AG04449 (cell line): Measurements from ENCODE around the gene PRKN.

ENCODE experiments used
- CTCF ChIA-PET: fragments of 350-600 bp; formaldehyde crosslinking; extraction: SDS; loops from one replicate; lab custom pipeline; 2021; ENCODE audit warnings: antibody characterized with exemption; lab: Yijun Ruan, JAX
- POLR2A ChIA-PET: fragments of 400-600, 350-600 bp; formaldehyde crosslinking; extraction: SDS; loops from one replicate; lab custom pipeline; 2020; ENCODE audit warnings: antibody characterized with exemption, inconsistent platforms; lab: Yijun Ruan, JAX
- DNase-seq: peaks from one replicate; pipeline ENCODE4 v3.0.0-alpha.2; 2010; ENCODE audit warnings: low read depth, low spot score
- H3K4me3 ChIP-seq: 2 replicates; pipeline ENCODE4 v1.5.1; 2011; ENCODE audit warnings: low read depth, mild to moderate bottlenecking, control low read depth, low read length
- TF ChIP-seq, protein P1 (sequence below): IDR thresholded peaks from one replicate; pipeline ENCODE4 v1.5.1; 2011; ENCODE audit warnings: mild to moderate bottlenecking, moderate library complexity, low read length, control low read depth, inconsistent platforms; ENCODE audit not compliant: insufficient read depth; ENCODE audit errors: missing control alignments

PRKN gene

DNA sequence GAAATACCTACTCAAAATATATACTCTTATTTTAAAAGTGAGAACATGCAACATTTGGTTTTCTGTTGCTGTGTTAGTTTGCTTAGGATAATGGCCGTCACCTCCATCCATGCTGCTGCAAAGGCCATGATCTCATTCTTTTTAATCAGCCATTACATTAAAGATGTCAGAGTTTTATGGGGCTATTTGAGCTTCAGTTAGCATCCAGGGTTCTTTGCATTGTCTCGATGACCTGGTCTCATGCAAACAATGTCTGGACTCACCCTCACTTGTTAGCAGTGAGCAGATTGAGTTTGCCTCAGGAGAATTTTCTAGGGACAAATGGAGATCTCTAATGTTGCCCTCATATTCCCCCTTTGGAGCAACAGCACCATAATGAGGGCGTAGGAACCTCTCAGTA is 995.0 kb downstream of the PRKN start:
- no peak overlapping the region for H3K4me3 ChIP-seq
- DNase-seq, result no peak
- TF ChIP-seq, protein P1, sequence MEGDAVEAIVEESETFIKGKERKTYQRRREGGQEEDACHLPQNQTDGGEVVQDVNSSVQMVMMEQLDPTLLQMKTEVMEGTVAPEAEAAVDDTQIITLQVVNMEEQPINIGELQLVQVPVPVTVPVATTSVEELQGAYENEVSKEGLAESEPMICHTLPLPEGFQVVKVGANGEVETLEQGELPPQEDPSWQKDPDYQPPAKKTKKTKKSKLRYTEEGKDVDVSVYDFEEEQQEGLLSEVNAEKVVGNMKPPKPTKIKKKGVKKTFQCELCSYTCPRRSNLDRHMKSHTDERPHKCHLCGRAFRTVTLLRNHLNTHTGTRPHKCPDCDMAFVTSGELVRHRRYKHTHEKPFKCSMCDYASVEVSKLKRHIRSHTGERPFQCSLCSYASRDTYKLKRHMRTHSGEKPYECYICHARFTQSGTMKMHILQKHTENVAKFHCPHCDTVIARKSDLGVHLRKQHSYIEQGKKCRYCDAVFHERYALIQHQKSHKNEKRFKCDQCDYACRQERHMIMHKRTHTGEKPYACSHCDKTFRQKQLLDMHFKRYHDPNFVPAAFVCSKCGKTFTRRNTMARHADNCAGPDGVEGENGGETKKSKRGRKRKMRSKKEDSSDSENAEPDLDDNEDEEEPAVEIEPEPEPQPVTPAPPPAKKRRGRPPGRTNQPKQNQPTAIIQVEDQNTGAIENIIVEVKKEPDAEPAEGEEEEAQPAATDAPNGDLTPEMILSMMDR, result no peak
- CTCF ChIA-PET, result no interaction called here
- POLR2A ChIA-PET, result no interaction called here

DNA sequence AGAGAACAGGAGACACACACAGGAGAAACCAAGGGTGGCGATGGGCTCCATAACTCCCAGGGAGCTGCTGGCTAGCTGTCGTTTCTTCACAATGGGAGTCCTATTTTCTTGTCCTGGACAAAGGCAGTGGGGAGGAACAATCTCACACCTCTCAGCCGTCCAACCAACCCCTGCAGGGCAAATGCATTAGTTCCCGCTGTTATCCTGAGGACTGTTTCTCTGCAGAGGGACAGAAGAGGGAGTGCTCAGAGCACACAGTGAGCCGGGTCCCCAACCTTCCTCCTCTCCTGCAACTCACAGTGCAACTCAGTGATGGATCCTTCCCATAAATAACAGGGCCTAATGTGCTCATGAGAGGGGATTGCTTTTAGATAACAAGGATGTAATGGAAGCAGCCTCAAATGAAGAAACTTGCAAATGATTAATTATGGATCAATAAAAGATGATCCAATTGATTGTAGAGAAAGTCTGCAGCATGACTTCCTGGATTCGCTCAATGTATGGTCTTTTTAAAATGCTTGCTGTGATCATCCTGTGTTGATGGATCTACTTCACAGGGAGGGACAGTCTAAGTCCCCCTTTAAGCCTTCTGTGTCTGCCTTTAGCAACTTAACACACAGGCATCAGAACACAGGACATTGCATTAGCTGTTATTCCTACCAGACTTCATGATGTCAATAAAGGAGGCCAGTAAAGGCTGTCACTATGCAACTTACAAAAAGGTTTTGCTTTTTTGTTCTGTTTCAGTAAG is 1000.3 kb downstream of the PRKN start:
- ChIA-PET POLR2A (no interaction called here), CTCF (no interaction called here)
- no peak for DNase-seq
- TF ChIP-seq, protein P1, result no peak
- no peak overlapping the region for H3K4me3 ChIP-seq

DNA sequence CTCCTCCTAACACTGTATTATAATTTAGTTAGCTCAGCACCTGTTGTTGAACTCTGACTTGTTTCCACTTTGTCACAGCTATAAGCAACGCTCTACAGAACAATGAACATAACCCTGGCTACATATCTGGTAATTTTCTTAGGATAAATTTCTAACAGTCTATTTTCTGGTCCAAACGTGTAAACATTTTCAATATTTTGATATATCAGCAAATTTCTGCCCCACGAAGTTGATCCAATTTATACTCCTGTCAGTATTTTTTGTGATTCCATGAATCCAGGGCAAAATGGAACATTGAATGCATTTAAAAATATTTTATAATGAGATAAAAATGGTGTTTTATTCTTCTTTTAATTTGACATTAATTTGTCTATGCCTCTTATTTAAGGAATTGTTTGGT is 1005.2 kb downstream of the PRKN start:
- ChIA-PET CTCF (no interaction called here), POLR2A (no interaction called here)
- TF ChIP-seq, protein P1, result no peak
- H3K4me3 ChIP-seq, result no peak overlapping the region
- DNase-seq, result no peak

DNA sequence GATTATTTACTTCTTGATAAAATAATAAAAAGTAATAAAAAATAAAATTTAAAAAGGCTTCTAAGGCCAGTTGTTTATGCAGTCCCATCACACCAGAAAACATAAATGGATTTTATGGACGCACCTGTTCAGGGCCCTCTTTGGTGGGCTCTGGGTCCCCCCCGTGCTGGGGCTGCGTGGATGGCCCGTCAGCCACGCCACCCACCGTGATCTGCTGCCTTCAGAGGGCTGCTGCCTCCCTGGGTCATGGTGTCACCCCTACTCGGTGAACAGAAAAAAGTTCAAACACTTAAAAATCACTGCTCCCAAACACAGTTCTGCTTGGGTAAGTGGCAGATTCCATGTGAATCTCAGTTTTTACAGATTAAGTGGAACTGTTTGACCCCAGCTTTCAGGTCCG is 1006.1 kb downstream of the PRKN start:
- no peak for DNase-seq
- POLR2A ChIA-PET, result no interaction called here
- no peak overlapping the region for H3K4me3 ChIP-seq
- TF ChIP-seq, protein P1, result no peak
- CTCF ChIA-PET, result no interaction called here

DNA sequence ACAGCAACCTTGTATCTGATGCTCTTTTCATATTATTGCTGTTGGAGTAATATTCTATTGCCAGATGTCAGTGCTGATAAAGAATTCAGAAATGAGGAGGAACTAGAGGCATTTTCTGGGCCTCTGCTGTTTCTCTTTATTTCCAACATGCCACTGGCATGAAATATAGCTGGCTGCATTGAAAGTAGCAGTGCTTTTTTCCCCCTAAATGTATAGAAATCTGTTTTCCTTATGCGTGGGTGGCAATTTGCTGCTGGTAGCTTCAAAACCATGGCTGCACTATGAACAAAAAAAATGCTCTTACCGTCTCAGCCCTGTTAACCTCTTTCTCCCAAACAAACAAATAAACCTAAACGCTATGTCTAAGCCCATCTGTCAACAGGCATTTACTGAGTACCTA is 1011.4 kb downstream of the PRKN start:
- no peak for DNase-seq
- TF ChIP-seq, protein P1, result no peak
- ChIA-PET POLR2A (no interaction called here), CTCF (no interaction called here)
- no peak overlapping the region for H3K4me3 ChIP-seq

DNA sequence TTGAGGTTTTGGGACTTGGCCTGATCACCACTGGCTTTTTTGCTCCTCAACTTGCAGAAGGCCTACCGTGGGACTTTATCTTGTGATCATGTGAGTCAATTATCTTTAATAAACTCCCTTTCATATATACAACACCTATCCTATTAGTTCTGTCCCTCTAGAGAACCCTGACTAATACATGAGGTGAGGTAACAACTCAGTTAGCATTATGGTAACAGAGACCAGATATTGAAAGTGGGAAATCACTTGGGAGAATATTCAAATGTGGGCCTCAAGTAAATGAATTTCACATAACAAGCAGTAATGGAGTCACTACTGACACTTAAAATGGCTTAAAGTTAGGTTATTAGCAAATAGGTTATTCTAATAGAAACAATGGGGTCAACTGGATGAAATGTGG is 1015.6 kb downstream of the PRKN start:
- ChIA-PET CTCF (no interaction called here), POLR2A (no interaction called here)
- no peak for DNase-seq
- TF ChIP-seq, protein P1, result no peak
- H3K4me3 ChIP-seq, result no peak overlapping the region
